GM12864 (cell line): Measurements from ENCODE around the gene ZNF276.
"Not testable (repeated sequence)": the region's sequence is repeated elsewhere in the genome, so short reads cannot be mapped to it uniquely, and the experiment has no call there.

Source experiments
- DNase-seq: peaks from one replicate; pipeline ENCODE4 v3.0.0-alpha.2; 2011; ENCODE audit warnings: low read depth
- H3K4me3 ChIP-seq: 2 replicates; pipeline ENCODE4 v1.5.1; 2011; ENCODE audit warnings: mild to moderate bottlenecking, low read depth, low read length, control low read depth
- TF ChIP-seq, protein P1 (sequence below): IDR thresholded peaks from 2 replicates; pipeline ENCODE4 v1.5.1; 2011; ENCODE audit warnings: low read depth, mild to moderate bottlenecking, moderate library complexity, low read length, control low read depth, inconsistent platforms; ENCODE audit errors: missing control alignments

The ZNF276 gene

DNA sequence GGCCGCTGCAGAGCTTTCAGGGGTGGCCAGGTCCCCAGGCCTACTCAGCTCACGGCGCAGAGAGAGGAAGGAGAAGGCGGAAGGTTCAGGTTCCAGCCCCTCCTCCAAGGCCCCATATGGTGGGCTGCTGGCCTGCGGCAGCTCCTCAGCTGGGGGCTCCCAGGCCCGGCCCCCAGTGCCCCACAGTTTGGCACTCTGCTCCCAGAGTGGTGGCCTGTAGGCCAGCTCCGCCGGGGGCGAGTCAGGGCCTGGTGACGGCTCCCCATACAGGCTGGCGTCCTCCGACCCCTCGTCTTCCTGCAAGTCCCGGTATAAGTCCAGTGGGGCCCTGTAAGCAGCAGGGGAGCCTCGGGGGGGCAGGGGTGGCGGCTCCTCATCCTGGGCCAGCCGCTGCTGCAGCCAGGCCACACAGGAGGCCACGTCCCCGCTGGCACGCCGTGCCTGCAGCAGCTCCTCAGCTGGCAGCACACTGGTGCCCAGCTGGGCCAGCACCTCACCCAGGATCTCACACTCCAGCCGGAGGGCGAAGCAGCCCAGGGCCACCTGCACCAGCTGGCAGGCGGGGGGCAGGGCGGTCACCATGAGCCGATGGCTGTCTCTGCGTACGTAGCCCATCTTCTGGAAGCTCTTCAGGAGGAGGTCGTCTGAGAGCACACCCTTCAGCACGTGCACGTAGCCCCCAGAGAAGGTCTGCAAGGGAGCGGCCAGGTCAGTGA, 23.6 kb upstream of the ZNF276 start:
- TF ChIP-seq, protein P1, sequence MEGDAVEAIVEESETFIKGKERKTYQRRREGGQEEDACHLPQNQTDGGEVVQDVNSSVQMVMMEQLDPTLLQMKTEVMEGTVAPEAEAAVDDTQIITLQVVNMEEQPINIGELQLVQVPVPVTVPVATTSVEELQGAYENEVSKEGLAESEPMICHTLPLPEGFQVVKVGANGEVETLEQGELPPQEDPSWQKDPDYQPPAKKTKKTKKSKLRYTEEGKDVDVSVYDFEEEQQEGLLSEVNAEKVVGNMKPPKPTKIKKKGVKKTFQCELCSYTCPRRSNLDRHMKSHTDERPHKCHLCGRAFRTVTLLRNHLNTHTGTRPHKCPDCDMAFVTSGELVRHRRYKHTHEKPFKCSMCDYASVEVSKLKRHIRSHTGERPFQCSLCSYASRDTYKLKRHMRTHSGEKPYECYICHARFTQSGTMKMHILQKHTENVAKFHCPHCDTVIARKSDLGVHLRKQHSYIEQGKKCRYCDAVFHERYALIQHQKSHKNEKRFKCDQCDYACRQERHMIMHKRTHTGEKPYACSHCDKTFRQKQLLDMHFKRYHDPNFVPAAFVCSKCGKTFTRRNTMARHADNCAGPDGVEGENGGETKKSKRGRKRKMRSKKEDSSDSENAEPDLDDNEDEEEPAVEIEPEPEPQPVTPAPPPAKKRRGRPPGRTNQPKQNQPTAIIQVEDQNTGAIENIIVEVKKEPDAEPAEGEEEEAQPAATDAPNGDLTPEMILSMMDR, result no peak
- H3K4me3 ChIP-seq, result no peak overlapping the region
- no peak for DNase-seq

DNA sequence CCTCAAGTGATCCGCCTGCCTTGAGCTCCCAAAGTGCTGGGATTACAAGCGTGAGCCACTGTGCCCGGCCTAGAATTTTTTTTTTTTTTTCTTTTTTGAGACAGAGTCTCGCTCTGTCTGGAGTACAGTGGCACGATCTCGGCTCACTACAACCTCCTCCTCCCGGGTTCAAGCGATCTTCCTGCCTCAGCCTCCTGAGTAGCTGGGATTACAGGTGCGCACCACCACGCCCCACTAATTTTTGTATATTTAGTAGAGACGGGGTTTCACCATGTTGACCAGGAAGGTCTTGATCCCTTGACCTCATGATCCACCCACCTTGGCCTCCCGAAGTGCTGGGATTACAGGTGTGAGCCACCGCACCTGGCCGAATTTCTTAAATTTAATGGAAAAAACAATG, 22.6 kb upstream of the ZNF276 start:
- not testable (repeated sequence) for H3K4me3 ChIP-seq, DNase-seq

DNA sequence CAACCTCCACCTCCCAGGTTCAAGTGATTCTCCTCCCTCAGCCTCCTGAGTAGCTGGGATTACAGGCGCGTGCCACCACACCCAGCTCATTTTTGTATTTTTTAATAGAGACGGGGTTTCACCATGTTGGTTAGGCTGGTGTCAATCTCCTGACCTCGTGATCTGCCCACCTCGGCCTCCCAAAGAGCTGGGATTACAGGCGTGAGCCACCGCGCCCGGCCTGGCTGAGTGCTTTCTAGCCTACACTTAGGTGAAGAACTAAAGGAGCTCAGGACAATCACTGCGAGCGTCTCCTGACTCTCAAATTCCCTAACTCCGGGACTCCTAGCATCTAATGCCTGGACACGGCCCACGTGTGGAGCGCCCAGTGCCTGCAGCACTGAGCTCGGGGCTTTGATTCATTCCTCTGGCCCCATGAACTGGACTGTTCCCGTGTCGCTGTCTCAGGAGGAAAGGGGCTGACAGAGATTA, 21.7 kb upstream of the ZNF276 start:
- H3K4me3 ChIP-seq, DNase-seq: not testable (repeated sequence)

DNA sequence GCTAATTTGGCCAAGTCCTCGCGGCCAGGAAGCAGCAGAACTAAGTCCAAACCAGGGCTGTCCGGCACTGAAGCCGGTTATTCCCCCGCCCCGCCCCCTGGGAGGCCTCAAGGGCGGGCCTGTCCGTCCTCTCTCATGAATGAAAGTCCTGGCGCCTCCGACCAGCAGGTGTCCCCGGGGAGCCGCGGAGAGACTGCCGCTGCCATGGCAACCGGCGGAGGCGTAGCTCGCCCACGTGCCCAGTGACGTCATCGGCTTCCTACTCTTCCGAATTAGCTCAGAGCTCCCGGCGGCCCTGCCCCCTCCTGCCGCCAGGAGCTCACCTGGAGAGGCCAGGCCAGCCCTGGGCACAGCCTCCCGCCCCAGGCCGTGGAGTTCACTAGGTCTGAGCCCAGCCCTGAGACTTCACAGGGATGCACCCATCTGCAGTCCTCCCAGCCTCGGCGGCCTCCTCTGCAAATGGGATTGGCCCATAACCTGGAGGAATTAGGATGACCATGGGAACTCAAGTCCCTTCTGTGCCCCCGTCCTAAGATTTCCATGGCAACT, 21.2 kb upstream of the ZNF276 start:
- H3K4me3 ChIP-seq, result peak overlapping the region; percentile 64
- DNase-seq, result peak; percentile 92
- TF ChIP-seq, protein P1, result peak; percentile 67

DNA sequence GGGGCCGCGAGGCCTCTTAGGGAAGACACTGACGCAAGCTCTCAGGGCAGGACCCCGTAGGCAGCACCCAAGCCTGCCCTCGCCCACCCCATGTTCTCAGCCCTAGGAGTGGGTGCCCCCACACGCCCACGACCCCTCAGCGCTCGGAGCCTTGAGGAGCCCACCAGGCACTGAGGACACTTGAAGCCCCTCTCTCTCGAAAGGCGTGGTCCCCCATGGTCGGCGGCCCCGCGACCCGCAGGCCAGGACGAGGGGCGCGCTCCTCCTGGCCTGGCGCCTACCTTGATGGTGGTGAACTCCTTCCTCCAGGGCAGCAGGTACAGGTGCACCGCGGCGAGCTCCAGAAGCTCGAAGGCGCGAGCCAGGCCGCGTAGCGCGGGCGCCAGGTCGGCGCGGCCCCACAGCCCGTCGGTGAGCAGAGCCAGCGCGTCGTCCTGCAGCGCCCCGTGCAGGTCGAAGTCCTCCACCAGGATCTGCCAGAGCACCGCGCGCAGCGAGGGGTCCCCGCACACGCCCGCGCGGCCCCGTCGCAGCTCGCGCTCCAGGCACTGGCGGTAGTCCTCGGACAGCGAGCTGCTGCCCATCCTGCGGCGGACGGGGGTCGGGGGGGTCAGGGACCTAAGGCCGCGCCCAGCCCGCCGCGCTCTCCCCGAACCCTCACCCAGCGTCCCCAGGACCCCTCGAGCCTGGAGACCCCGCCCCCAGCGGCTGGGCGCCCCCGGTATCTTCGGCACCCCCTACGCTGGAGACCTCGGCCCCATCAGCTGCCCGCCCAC, 20.5 kb upstream of the ZNF276 start:
- H3K4me3 ChIP-seq, result peak overlapping the region; percentile 64
- DNase-seq, result no peak
- TF ChIP-seq, protein P1, result peak; percentile 29

DNA sequence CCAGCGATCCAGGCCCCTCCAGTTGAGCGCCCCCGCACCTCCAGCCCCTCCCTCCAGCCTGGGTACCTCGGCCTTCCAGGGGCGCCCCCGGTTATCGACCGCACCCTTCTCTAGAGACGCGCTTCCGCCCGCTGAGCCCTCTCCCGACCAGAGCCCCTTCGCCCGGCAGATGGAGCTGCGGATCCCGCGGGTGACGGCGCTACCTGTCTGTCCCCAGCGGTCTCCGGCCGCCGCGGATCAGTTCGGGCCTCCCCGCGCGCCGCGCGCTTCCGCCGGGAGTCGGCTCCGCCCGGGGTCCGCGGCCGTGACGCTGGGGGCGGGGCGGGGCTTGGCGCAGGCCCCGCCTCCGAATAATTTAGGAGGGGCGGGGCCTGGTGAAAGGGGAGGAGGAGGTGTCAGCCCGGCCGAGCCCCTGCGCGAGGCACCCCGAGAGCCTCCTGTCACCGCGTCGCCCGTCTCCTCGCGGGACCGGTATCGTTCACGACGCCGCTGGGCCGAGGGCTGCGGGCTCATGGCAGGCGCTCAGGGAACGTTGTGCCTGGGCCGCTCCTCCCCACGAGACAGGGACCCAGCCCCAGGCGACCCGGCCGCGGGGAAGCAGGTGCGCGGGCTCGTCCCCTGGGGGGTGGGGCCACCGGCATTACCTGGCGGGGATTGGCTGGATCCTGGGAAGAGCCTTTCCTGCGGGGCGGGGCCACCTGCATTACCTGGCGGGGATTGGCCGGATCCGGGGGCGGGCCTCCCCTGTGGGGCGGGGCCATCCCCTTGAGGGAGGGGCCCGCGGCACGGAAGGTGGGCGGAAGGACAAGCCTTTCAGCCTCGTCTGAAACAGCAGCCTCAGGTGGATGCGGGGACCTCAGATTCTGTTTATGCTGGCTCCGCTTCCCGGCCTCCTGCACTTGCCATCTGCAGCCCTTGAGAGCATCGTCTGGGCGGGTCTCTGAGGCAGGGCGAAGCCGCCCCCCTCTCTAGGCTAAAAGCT, 19.6 kb upstream of the ZNF276 start, which contains the start of gene SPATA2L:
Gene SPATA2L (minus strand): TSS at position 281 of the 982 bp plus-strand sequence. CDS start 473 bp downstream, outside the sequence.
- H3K4me3 ChIP-seq, result peak within 1 kb of the TSS; percentile 64
- peak; percentile 79 for DNase-seq
- TF ChIP-seq, protein P1, result peak; percentile 32

DNA sequence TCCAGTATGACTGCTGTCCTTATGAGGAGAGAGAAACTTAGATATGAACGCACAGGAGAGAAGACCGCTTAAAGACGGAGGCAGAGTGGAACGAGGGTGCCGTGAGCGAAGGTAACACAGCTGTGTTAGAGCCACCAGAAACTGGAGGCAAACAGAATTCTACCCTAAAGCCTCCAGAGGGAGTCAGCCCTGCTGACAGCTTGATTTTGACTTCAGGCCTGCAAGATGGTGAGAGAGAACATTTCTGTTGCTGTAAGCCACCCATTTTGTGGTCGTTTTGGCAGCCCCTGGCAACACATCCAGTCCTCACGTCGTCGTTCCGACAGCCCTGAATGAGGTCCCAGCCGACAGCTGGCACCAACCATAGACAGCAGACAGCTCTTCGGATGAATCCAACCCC, 17.1 kb upstream of the ZNF276 start:
- no peak overlapping the region for H3K4me3 ChIP-seq
- no peak for DNase-seq
- TF ChIP-seq, protein P1, result no peak
